ENCODE results near the gene GNE.

DNA sequence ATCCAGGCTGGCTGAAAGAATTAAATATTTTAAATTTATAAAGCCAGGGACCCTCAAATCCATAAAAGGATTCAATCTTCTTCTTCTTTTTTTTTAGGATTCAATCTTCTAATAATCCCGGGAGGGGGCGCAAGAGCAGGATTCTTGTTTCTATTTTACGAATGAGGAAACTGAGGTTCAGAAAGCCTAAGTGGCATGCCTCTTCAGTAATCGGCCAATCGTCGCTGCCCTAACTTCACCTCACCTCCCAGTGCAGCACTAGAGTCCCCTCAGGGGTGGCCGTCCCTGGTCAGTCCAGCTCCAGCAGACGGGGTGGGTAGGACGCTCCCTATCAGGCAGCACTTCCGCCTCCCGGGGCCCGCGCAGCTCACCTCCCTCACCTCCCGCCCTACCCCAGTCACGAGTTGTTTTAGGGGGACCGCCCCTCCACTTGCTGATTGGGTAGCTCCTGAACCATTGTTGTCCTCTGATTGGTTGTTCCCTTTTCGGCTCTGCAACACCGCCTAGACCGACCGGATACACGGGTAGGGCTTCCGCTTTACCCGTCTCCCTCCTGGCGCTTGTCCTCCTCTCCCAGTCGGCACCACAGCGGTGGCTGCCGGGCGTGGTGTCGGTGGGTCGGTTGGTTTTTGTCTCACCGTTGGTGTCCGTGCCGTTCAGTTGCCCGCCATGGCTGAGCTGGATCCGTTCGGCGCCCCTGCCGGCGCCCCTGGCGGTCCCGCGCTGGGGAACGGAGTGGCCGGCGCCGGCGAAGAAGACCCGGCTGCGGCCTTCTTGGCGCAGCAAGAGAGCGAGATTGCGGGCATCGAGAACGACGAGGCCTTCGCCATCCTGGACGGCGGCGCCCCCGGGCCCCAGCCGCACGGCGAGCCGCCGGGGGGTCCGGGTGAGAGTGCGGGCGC, 67.6 kb downstream of the GNE start, which contains the start of gene CLTA:
- TF ChIP-seq, protein P1, sequence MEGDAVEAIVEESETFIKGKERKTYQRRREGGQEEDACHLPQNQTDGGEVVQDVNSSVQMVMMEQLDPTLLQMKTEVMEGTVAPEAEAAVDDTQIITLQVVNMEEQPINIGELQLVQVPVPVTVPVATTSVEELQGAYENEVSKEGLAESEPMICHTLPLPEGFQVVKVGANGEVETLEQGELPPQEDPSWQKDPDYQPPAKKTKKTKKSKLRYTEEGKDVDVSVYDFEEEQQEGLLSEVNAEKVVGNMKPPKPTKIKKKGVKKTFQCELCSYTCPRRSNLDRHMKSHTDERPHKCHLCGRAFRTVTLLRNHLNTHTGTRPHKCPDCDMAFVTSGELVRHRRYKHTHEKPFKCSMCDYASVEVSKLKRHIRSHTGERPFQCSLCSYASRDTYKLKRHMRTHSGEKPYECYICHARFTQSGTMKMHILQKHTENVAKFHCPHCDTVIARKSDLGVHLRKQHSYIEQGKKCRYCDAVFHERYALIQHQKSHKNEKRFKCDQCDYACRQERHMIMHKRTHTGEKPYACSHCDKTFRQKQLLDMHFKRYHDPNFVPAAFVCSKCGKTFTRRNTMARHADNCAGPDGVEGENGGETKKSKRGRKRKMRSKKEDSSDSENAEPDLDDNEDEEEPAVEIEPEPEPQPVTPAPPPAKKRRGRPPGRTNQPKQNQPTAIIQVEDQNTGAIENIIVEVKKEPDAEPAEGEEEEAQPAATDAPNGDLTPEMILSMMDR (IDR thresholded peaks at IDR 0.05), result no peak
- no peak for TF ChIP-seq POLR2A (IDR thresholded peaks at IDR 0.05)

Measured in lower leg skin (tissue), 3 donors.